KBM-7 (cell line): ENCODE measurements around the gene TMEM132D.

Source experiments
- DNase-seq: peaks from one replicate; pipeline ENCODE4 v3.0.0-alpha.2; 2015
- in situ Hi-C: fragments of 300-500 bp; cut with MboI; formaldehyde crosslinking; loops from 2 replicates; pipeline ENCODE4 v1.14.3; 2020; ENCODE audit warnings: low sequenced_read_pairs, low pct_unique_long_range_greater_than_20kb, mixed read lengths

The TMEM132D gene

DNA sequence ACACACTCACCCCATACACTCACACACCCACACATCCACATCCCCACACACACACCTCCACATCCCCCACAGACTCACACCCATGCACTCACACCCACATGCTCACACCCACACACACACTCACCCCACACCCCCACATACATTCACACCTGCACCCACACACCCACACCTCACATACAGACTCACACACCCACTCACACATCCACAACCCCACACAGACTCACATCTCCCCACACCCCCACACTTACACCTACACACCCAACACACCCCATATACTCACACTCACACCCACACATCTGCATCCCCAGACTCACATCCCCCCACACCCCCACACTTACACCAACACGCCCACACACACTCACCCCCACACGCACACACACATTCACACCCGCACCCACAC, 878.8 kb downstream of the TMEM132D start:
- in situ Hi-C loops: no loop called here
- no peak for DNase-seq
